ENCODE results near the gene MLPH.

MLPH gene

GRCh38 chr2:237486819-237487448 lies at the start of gene MLPH:
Gene MLPH, plus strand, starts transcription at chr2:237487251. Its CDS starts 6,176 bp downstream, at chr2:237493427.
- no peak for DNase-seq (ENCODE audit: low read depth)

GRCh38 chr2:237437566-237437965 lies 49.5 kb upstream of the MLPH start:
- DNase-seq (ENCODE audit: low read depth) = no peak

- DNase-seq (ENCODE audit: low read depth) = no peak
Measured at GRCh38 chr2:237438080-237438940, 48.7 kb upstream of the MLPH start.

- DNase-seq (ENCODE audit: low read depth) = no peak
Measured at GRCh38 chr2:237440819-237441281, 46.2 kb upstream of the MLPH start.

GRCh38 chr2:237441605-237442274 lies 45.3 kb upstream of the MLPH start:
- DNase-seq (ENCODE audit: low read depth) = peak; percentile 63

GRCh38 chr2:237444071-237444470 lies 43.0 kb upstream of the MLPH start:
- no peak for DNase-seq (ENCODE audit: low read depth)

- DNase-seq (ENCODE audit: low read depth) = no peak
Measured at GRCh38 chr2:237445611-237446337, 41.3 kb upstream of the MLPH start.

- no peak for DNase-seq (ENCODE audit: low read depth)
Measured at GRCh38 chr2:237446338-237446665, 40.7 kb upstream of the MLPH start.

GRCh38 chr2:237447496-237447895 lies 39.6 kb upstream of the MLPH start:
- DNase-seq (ENCODE audit: low read depth) = no peak

GRCh38 chr2:237448171-237448570 lies 38.9 kb upstream of the MLPH start:
- no peak for DNase-seq (ENCODE audit: low read depth)

- no peak for DNase-seq (ENCODE audit: low read depth)
Measured at GRCh38 chr2:237448626-237449025, 38.4 kb upstream of the MLPH start.

- DNase-seq (ENCODE audit: low read depth) = no peak
Measured at GRCh38 chr2:237449193-237449881, 37.7 kb upstream of the MLPH start.

GRCh38 chr2:237450108-237450507 lies 36.9 kb upstream of the MLPH start:
- no peak for DNase-seq (ENCODE audit: low read depth)

GRCh38 chr2:237450583-237450982 lies 36.5 kb upstream of the MLPH start:
- DNase-seq (ENCODE audit: low read depth) = no peak

- no peak for DNase-seq (ENCODE audit: low read depth)
Measured at GRCh38 chr2:237451643-237452469, 35.2 kb upstream of the MLPH start.

- DNase-seq (ENCODE audit: low read depth) = no peak
Measured at GRCh38 chr2:237452861-237453260, 34.2 kb upstream of the MLPH start.

GRCh38 chr2:237453671-237454070 lies 33.4 kb upstream of the MLPH start:
- no peak for DNase-seq (ENCODE audit: low read depth)

GRCh38 chr2:237455764-237456163 lies 31.3 kb upstream of the MLPH start:
- DNase-seq (ENCODE audit: low read depth) = no peak

- DNase-seq (ENCODE audit: low read depth) = peak; percentile 81
Measured at GRCh38 chr2:237456200-237456843, 30.7 kb upstream of the MLPH start.

GRCh38 chr2:237457388-237457941 lies 29.6 kb upstream of the MLPH start:
- no peak for DNase-seq (ENCODE audit: low read depth)
